Fibroblast of skin of left biceps (primary cell): ENCODE measurements around the gene NEK11.
"Not testable (repeated sequence)": the region's sequence is repeated elsewhere in the genome, so short reads cannot be mapped to it uniquely, and the experiment has no call there.

ENCODE experiments used
- DNase-seq, 2 experiments: peaks; one replicate each; pipeline ENCODE4 v3.0.0-alpha.2; 2013; ENCODE audit warnings: low read depth in 2 of 2

Gene NEK11

GRCh38 chr3:131356006-131356595, 329.4 kb downstream of the NEK11 start:
- no peak for DNase-seq

DNA sequence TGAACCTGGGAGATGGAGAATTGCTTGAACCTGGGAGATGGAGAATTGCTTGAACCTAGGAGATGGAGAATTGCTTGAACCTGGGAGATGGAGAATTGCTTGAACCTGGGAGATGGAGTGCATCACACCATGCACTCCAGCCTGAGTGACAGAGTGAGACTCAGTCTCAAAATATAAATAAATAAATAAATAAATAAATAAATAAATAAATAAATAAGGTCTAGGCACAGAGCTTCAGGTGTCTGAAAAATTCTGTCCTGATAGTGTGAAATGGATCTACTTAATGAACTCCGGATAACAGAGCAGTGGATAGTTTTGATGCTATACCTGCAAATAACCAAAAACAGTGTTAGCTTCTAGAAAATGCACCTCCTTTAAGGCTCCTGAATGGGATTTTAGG, 330.6 kb downstream of the NEK11 start:
- DNase-seq: no peak

- DNase-seq: no peak
Measured at GRCh38 chr3:131360191-131360755, 333.6 kb downstream of the NEK11 start.

GRCh38 chr3:131361066-131361463, 334.4 kb downstream of the NEK11 start:
- not testable (repeated sequence) for DNase-seq

- DNase-seq: no peak
Measured at GRCh38 chr3:131361464-131362421, 335.1 kb downstream of the NEK11 start.

GRCh38 chr3:131363275-131363674, 336.6 kb downstream of the NEK11 start:
- no peak for DNase-seq

- DNase-seq: no peak
Measured at GRCh38 chr3:131370935-131371687, 344.4 kb downstream of the NEK11 start.

DNA sequence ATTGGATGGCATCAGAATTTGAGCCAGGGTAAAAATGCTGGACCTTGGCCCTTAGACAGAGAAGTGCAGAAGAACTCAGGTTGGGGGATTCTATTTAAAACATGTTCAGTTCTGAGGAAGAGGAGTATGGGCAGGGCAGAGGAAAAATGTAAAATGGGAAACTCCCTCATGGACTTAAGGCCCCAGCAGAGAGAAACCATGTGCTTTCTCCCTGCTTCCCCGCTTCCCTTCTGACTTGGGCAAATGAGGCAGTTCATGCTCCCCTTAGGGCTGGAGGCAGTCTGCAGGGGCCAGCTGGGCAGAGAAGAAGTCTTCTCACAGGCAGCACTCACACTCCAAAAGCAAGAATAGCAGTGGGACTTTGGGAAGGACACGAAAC, 345.0 kb downstream of the NEK11 start:
- no peak for DNase-seq

GRCh38 chr3:131374741-131375140, 348.1 kb downstream of the NEK11 start:
- DNase-seq: no peak

- DNase-seq: not testable (repeated sequence)
Measured at GRCh38 chr3:131380821-131381444, 354.3 kb downstream of the NEK11 start.

DNA sequence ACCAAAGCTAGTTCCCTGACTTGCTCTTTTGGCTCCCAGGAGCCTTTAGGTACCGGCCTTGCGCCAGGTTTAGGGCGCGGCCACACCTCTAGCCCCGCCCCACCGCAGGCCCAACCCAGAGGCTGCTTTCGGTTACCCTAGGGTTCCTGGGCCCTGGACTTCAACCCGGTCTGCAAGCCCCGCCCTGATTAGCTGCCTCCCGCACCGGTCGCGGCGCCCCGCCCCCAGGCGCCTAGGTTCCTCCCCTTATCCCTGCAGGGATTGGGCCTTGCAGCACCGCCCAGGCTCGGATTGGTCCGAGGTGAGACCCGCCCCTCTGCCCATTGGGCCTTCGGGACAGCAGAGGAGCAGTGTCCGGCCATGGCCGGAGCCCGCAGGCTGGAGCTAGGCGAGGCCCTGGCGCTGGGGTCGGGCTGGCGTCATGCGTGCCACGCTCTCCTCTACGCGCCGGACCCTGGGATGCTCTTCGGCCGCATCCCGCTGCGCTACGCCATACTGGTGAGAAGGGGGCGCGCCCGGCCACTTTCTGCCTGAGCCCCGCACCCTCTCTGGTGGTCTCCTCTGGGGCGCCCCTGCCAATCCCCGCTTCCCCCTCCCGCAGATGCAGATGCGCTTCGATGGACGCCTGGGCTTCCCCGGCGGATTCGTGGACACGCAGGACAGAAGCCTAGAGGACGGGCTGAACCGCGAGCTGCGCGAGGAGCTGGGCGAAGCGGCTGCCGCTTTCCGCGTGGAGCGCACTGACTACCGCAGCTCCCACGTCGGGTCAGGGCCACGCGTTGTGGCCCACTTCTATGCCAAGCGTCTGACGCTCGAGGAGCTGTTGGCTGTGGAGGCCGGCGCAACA, 355.0 kb downstream of the NEK11 start, which contains the start of gene NUDT16:
Gene NUDT16 (plus strand): TSS at position 330 of the 847 bp plus-strand sequence. CDS start 31 bp downstream, at position 361.
- DNase-seq: peak; percentile 88 to 91

DNA sequence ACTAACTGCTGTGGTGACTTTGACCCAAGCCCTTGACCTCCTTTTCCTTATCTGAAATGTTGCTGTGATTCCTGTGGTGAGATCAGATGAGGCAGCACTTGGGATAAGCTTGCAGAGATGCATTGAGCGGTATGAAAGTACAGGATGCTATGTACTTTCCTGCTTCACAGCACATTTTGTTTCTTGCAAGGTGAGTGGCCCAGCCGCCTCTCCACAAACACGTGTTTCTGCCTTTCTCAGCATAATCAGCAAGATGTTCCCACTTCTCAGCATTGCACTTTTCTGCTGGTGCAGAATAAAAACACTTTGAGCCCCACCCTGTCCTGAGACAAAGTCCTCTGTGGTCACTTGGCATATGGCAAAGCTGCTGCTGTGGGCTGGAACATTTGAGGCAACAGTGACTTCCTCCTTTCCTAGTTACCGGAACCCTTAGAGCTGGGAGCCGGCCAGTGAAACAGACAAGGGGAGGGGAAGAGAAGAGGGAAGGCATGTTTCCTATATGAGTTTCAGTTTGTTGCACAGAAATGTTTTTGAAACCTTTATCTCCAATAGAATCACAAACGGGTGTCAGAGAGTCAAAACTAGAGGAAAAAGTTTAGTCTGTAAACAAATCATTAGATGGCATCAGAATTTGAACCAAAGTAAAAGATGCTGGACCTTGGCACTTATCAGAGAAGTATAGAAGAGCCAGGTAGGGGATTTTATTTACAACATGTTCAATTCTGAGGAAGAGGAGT, 359.9 kb downstream of the NEK11 start:
- DNase-seq: no peak

DNA sequence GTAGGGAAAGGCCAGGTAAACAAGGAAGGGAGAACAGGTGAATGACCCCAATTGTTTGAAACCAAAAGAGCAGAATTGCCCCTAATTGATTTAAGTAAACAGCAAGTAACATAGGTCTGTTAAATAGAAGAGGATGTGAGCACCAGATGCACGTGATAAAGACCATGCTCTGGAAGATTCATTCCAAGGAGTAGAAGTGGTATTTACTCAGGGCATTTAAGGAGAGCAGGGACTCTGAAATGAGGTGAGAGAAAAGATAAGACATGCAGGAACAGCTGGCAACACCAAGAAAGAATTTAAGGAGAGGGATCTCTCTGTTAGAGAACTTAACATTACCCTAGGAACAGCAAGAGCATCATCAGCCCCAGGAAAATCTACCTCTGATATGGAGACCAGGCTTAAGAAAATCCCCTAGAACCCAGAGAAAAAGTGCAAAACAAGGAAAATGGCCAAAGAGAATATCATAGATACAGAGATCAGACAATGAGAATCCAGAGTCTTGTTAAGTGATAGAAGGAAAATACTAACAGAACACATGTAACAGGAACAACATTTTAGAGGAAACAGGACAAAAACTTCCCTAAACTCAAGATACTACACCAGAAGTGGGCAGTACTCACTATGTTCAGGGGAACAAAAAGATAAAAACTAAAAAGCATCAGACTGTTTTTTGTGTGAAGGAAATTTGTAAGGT, 361.3 kb downstream of the NEK11 start:
- no peak for DNase-seq

DNA sequence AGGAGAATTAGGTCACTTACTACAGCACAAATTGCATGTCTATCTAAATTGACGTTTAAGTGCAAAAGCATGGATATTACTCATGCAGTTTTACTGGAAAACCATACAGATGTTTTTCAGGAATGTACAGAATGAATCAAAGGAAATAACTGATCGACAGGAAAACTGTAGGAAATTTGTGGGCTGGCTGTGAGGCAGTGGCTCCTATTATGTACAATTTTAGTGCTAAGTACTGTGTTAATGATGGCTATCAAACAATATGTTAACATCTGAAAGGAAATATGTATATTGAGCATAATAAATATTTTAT, 361.8 kb downstream of the NEK11 start:
- peak in 1 of 2 experiments; percentile 31 for DNase-seq

DNA sequence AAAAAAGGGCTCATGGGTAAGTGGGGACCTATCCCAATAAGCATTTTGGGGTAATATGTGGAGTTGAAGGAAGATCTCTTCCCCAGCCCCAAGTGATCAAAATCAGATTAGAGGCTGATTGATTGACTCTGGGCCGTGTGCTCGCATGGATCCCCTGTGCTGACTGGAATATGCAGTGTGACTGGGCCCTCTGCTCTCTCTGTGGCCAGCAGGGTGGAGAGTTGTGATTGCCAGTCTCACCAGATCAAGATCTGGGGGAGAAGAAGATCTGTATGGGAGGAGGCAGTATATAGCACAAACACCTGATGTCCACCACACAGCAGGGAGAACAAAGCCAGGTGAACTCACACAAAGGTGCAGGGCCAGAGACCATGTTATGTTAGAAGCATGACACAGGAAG, 363.7 kb downstream of the NEK11 start:
- DNase-seq: no peak

DNA sequence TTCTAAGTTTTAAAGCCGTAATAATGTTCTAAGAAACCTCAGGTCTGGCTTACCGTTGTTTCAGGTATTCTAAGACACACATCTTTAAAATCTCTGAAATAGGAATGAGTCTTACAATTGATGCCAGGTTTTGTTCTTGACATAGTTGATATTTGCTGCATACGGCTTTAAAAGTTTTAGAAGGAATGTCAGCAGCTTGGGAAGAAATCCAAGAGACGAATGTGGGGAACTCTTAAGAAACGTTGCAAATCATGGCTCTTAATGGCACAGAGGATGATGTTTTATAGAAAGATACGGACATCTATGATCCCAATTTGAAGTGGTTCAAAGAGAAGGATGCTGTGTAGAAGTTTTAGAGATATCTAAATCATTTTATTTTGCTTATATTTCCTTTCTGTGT, 366.4 kb downstream of the NEK11 start:
- no peak for DNase-seq

GRCh38 chr3:131393868-131394267, 367.2 kb downstream of the NEK11 start:
- DNase-seq: no peak

DNA sequence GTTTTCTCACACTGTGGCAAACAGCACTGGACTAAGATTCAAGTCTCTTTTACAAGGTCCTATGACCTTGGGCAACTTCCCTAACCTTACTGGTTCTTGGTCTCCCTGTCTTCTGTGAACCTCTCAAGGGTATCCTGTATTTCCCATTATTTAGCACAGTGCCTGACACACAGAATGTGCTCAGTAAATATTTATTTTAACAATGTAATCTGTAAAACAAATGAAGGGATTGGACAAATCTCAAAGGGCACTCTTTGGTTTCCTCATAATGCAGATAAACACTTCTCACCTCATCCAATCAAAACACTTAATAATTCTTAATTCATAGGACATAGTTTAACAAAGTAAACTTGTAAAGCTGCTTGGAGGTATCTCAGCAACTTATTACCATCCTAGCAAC, 367.7 kb downstream of the NEK11 start:
- no peak for DNase-seq

DNA sequence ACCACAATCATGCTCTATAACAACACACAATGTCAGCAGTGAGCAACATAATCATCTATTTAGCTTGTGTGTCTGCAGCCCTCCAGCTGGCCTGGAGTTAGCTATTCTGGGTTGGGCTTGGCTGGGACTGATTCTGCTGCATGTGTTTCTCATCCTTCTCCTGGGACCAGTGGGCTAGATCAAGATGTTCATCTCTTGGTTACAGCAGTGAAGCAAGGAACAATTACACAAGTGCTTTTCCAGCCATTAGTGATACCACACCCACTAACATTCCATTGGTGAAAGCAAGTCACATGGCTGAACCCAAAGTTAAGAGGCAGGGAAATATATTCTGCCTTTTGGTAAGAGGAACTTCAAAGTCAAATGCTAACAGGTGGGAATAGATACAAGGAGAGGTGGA, 369.5 kb downstream of the NEK11 start:
- DNase-seq: peak; percentile 41 to 54
